ENCODE results near the gene DNAI2. TPM values are rescaled to one million over a fixed set of nuclear protein-coding genes. Genes with fewer than 3 reads are reported as not detected.
"Not testable (repeated sequence)": the region's sequence is repeated elsewhere in the genome, so short reads cannot be mapped to it uniquely, and the experiment has no call there.

The DNAI2 gene
- total RNA-seq, 4 donors from 2014 or later, result not detected

DNA sequence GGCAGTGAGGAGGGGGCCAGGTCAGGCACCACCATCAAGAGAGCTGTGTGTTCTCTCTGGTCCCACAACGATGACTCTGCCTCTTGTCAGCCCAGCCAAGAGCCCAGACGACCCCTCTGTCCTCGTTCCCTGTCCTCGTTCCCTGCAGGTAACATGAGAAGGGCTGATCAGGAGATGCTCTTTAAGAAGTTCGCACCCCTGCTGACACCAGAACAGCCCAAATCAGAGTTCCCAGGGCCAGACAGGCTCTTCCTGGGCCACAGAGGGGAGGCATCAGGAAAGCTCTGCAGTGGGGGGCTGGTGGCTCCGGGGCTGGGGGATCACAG, 13.5 kb upstream of the DNAI2 start:
- no peak overlapping the region for H3K27ac ChIP-seq
- TF ChIP-seq CTCF (IDR thresholded peaks at IDR 0.05 in 4 of 5, conservative IDR thresholded peaks at IDR 0.05 in 1 of 5) (no peak), POLR2A (IDR thresholded peaks at IDR 0.05) (no peak)
- H3K4me1 ChIP-seq, result no peaks in the 10 kb centered on the region
- peaks cover 0 to 8% of the 10 kb centered on the region in 2 donors for H3K36me3 ChIP-seq
- no peak overlapping the region for H3K4me3 ChIP-seq
- in situ Hi-C loops (cut with MboI; ENCODE audit: low sequenced_read_pairs in 4 of 4), result no loop called here
- intact Hi-C loops (cut with DNase I; ENCODE audit: low total_unique reads), result no loop called here
- ATAC-seq, result no peak
- no peaks in the 10 kb centered on the region for H3K27me3 ChIP-seq
- DNase-seq, result no peak
- H3K9me3 ChIP-seq, result no peaks in the 10 kb centered on the region

DNA sequence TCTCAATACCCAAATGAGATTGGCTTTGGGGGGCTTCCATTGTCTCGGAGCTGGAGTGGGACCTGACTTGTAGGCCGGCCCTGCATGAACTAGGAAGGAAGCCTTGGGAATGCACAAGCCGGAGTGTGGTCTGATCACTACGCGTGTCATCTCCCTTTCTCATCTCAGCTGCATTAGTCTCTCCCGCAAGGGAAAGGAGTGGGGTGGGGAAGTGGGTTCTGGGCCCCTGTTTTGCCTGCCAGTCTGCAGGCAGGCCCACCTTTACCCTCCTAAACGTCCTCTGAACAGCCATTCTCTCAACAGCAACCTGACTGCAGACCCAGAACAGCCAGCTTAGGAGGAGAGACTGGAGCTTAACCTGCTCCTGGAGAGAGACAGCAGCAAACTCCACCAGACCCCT, 11.4 kb upstream of the DNAI2 start:
- TF ChIP-seq POLR2A (IDR thresholded peaks at IDR 0.05) (no peak), CTCF (IDR thresholded peaks at IDR 0.05 in 4 of 5, conservative IDR thresholded peaks at IDR 0.05 in 1 of 5) (no peak)
- ATAC-seq (no peak), DNase-seq (no peak)
- H3K9me3 ChIP-seq, result no peaks in the 10 kb centered on the region
- intact Hi-C loops (cut with DNase I; ENCODE audit: low total_unique reads) (no loop called here), in situ Hi-C loops (cut with MboI; ENCODE audit: low sequenced_read_pairs in 4 of 4) (no loop called here)
- H3K4me3 ChIP-seq, result no peak overlapping the region
- no peak overlapping the region for H3K27ac ChIP-seq
- no peaks in the 10 kb centered on the region for H3K36me3 ChIP-seq
- no peaks in the 10 kb centered on the region for H3K4me1 ChIP-seq
- no peaks in the 10 kb centered on the region for H3K27me3 ChIP-seq

DNA sequence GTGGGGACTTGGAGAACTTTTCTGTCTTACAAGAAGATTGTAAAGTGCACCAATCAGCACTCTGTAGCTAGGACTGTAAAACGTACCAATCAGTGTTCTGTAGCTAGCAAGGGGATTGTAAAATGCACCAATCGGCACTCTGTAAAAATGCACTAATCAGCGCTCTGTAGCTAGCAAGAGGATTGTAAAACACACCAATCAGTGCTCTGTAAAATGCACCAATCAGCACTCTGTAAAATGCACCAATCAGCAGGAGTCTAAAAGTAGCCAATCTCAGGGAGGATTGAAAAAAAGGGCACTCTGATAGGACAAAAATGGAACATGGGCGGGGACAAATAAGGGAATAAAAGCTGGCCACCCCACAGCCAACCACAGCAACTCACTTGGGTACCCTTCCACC, 7.0 kb upstream of the DNAI2 start:
- DNase-seq; H3K4me1 ChIP-seq; intact Hi-C loops (cut with DNase I; ENCODE audit: low total_unique reads); H3K36me3 ChIP-seq; H3K9me3 ChIP-seq; H3K27ac ChIP-seq; ATAC-seq; in situ Hi-C loops (cut with MboI; ENCODE audit: low sequenced_read_pairs in 4 of 4); H3K4me3 ChIP-seq: not testable (repeated sequence)
- peaks cover 0 to 12% (median 4%) of the 10 kb centered on the region in 3 donors for H3K27me3 ChIP-seq

GRCh38 chr17:74267579-74267978, 6.5 kb upstream of the DNAI2 start:
- no peaks in the 10 kb centered on the region for H3K4me1 ChIP-seq
- TF ChIP-seq CTCF (IDR thresholded peaks at IDR 0.05 in 4 of 5, conservative IDR thresholded peaks at IDR 0.05 in 1 of 5), result no peak
- no peak for DNase-seq
- in situ Hi-C loops (cut with MboI; ENCODE audit: low sequenced_read_pairs in 4 of 4), result no loop called here
- H3K4me3 ChIP-seq, result no peak overlapping the region
- no peak overlapping the region for H3K27ac ChIP-seq
- no peaks in the 10 kb centered on the region for H3K36me3 ChIP-seq
- ATAC-seq, result no peak
- no peaks in the 10 kb centered on the region for H3K9me3 ChIP-seq
- intact Hi-C loops (cut with DNase I; ENCODE audit: low total_unique reads), result no loop called here
- peaks cover 0 to 15% (median 4%) of the 10 kb centered on the region in 3 donors for H3K27me3 ChIP-seq

DNA sequence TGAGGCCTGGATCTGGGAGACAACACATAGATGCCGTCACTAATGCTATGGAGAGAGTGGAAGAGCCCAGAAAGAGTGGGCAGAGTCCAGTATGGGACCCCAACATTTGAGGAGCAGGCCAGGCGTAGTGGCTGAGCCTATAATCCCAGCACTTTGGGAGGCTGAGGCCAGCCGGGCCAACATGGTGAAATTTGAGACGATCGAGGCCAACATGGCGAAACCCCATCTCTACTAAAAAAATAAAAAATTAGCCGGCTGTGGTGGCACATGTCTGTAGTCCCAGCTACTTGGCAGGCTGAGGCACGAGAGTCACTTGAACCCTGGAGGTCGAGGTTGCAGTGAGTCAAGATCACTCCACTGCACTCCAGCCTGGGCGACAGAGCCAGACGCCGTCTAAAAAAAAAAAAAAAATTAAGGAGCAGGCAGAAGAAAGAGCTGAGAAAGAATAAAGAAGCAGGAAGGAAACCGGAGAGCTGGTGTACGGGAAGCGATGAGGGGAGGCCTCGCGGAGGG, 6.0 kb upstream of the DNAI2 start:
- in situ Hi-C loops (cut with MboI; ENCODE audit: low sequenced_read_pairs in 4 of 4) (no loop called here), intact Hi-C loops (cut with DNase I; ENCODE audit: low total_unique reads) (no loop called here)
- Histone ChIP-seq H3K27me3 (peaks cover 0 to 15% (median 8%) of the 10 kb centered on the region in 3 donors), H3K36me3 (no peaks in the 10 kb centered on the region), H3K4me1 (no peaks in the 10 kb centered on the region), H3K9me3 (no peaks in the 10 kb centered on the region), H3K4me3 (no peak overlapping the region), H3K27ac (no peak overlapping the region)
- DNase-seq (no peak), ATAC-seq (no peak)
- TF ChIP-seq CTCF (IDR thresholded peaks at IDR 0.05 in 4 of 5, conservative IDR thresholded peaks at IDR 0.05 in 1 of 5) (no peak), POLR2A (IDR thresholded peaks at IDR 0.05) (no peak)
